ENCODE measurements around the gene MAGOH. TPM values are rescaled to one million over a fixed set of nuclear protein-coding genes. Genes with fewer than 3 reads are reported as not detected.

MAGOH gene
- total and polyA plus RNA-seq, 10 of the 15 experiments (the other 5 are each of a cell fraction or from before 2014, with no cell fraction given) = 62.6 to 261 (median 89.8) TPM

DNA sequence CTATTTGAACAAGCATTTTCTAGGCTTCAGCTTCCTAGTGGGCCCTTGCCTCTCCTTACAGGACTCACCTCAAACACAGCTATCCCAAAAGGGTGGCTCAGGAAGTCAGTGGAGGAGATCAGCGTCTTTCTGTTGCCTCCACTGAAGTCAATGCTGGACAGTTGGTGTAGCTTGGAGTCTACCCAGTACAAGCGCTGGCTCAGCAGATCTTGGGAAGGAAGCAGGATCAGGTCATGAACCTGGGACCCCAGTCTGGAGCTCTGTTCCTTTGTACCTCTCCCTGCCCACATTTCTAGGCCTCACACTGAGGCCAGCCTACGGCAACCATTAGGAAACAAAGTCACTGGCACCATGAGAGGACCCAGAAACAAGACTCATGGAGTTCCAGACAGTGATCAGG, 23.7 kb upstream of the MAGOH start:
- no peak for FAIRE-seq
- ChIA-PET CTCF (interaction anchor here (1.3 to 1.7 kb wide), 3 partner anchors 9 to 30 kb away, joined by 4 read pairs; no protein-coding TSS in a partner anchor), SMC1A (ENCODE audit: uncharacterized antibody, unreplicated experiment) (interaction anchor here (1.2 kb wide), 1 partner anchor 132 kb away, joined by 3 read pairs; no protein-coding TSS in a partner anchor), POLR2A (no interaction called here), RAD21 (ENCODE audit: unreplicated experiment) (no interaction called here)
- H3K36me3 ChIP-seq (ENCODE audit: control insufficient read depth in 2 of 2, insufficient read depth in 2 of 2, low read length in 1 of 2) = peaks cover 30 to 45% of the 10 kb centered on the region in 2 experiments
- H4K20me1 ChIP-seq (ENCODE audit: control insufficient read depth, insufficient read depth) = no peaks in the 10 kb centered on the region
- no peak overlapping the region for H3K9ac ChIP-seq (ENCODE audit: control insufficient read depth, insufficient read depth, low read length)
- TF ChIP-seq FOXM1 (IDR thresholded peaks at IDR 0.05; ENCODE audit: low read depth, low read length) (no peak), GATAD2B (conservative IDR thresholded peaks at IDR 0.05; ENCODE audit: low read depth) (no peak), SPI1 (IDR thresholded peaks at IDR 0.05; ENCODE audit: borderline replicate concordance, insufficient read depth, low read depth, low read length) (no peak), ATF7 (IDR thresholded peaks at IDR 0.05; ENCODE audit: low read depth) (no peak), IKZF1 (conservative IDR thresholded peaks at IDR 0.05) (no peak), SMAD5 (IDR thresholded peaks at IDR 0.05; ENCODE audit: low read depth) (no peak), SMARCA5 (IDR thresholded peaks at IDR 0.05) (no peak), ZNF217 (IDR thresholded peaks at IDR 0.05) (no peak), BHLHE40 (IDR thresholded peaks at IDR 0.05; ENCODE audit: borderline replicate concordance in 1 of 2, low read depth in 2 of 2, low read length in 1 of 2) (no peak), ASH2L (IDR thresholded peaks at IDR 0.05; ENCODE audit: borderline replicate concordance, low read depth) (no peak), MEF2A (IDR thresholded peaks at IDR 0.05; ENCODE audit: insufficient read depth, low read depth, low read length) (no peak), IKZF2 (IDR thresholded peaks at IDR 0.05) (no peak)
- TF ChIP-seq, protein P1, sequence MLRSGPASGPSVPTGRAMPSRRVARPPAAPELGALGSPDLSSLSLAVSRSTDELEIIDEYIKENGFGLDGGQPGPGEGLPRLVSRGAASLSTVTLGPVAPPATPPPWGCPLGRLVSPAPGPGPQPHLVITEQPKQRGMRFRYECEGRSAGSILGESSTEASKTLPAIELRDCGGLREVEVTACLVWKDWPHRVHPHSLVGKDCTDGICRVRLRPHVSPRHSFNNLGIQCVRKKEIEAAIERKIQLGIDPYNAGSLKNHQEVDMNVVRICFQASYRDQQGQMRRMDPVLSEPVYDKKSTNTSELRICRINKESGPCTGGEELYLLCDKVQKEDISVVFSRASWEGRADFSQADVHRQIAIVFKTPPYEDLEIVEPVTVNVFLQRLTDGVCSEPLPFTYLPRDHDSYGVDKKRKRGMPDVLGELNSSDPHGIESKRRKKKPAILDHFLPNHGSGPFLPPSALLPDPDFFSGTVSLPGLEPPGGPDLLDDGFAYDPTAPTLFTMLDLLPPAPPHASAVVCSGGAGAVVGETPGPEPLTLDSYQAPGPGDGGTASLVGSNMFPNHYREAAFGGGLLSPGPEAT (IDR thresholded peaks at IDR 0.05; ENCODE audit: low read depth) = no peak
- TF ChIP-seq, protein P2, sequence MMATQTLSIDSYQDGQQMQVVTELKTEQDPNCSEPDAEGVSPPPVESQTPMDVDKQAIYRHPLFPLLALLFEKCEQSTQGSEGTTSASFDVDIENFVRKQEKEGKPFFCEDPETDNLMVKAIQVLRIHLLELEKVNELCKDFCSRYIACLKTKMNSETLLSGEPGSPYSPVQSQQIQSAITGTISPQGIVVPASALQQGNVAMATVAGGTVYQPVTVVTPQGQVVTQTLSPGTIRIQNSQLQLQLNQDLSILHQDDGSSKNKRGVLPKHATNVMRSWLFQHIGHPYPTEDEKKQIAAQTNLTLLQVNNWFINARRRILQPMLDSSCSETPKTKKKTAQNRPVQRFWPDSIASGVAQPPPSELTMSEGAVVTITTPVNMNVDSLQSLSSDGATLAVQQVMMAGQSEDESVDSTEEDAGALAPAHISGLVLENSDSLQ (IDR thresholded peaks at IDR 0.05) = no peak
- TF ChIP-seq, protein P3, sequence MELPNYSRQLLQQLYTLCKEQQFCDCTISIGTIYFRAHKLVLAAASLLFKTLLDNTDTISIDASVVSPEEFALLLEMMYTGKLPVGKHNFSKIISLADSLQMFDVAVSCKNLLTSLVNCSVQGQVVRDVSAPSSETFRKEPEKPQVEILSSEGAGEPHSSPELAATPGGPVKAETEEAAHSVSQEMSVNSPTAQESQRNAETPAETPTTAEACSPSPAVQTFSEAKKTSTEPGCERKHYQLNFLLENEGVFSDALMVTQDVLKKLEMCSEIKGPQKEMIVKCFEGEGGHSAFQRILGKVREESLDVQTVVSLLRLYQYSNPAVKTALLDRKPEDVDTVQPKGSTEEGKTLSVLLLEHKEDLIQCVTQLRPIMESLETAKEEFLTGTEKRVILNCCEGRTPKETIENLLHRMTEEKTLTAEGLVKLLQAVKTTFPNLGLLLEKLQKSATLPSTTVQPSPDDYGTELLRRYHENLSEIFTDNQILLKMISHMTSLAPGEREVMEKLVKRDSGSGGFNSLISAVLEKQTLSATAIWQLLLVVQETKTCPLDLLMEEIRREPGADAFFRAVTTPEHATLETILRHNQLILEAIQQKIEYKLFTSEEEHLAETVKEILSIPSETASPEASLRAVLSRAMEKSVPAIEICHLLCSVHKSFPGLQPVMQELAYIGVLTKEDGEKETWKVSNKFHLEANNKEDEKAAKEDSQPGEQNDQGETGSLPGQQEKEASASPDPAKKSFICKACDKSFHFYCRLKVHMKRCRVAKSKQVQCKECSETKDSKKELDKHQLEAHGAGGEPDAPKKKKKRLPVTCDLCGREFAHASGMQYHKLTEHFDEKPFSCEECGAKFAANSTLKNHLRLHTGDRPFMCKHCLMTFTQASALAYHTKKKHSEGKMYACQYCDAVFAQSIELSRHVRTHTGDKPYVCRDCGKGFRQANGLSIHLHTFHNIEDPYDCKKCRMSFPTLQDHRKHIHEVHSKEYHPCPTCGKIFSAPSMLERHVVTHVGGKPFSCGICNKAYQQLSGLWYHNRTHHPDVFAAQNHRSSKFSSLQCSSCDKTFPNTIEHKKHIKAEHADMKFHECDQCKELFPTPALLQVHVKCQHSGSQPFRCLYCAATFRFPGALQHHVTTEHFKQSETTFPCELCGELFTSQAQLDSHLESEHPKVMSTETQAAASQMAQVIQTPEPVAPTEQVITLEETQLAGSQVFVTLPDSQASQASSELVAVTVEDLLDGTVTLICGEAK (IDR thresholded peaks at IDR 0.05; ENCODE audit: borderline replicate concordance) = no peak
- peaks cover 10% of the 10 kb centered on the region for H3K4me1 ChIP-seq (ENCODE audit: control insufficient read depth, insufficient read depth, low read length)
- H3K27ac ChIP-seq (ENCODE audit: control insufficient read depth, insufficient read depth) = no peak overlapping the region
- no peak overlapping the region for H3K4me3 ChIP-seq
- 98% methylated on average over 3 of the region's 3 CpGs for WGBS (ENCODE audit: insufficient coverage, insufficient replicate concordance, low lambda C conversion rate, missing lambda C conversion rate)
- H3K79me2 ChIP-seq (ENCODE audit: control insufficient read depth, insufficient read depth, low read length) = no peaks in the 10 kb centered on the region
- no peaks in the 10 kb centered on the region for H3K9me3 ChIP-seq (replicated peaks; ENCODE audit: control insufficient read depth, insufficient read depth, low read length)
- BruUV-seq (replicated peaks) = no TSS peak
- no peaks in the 10 kb centered on the region for H3K27me3 ChIP-seq (replicated peaks in 1 of 2; ENCODE audit: control insufficient read depth in 2 of 2, insufficient read depth in 2 of 2, low read length in 1 of 2)
- no peak overlapping the region for H2AFZ ChIP-seq (ENCODE audit: control insufficient read depth, low read depth, low read length)
- in situ Hi-C loops (cut with MboI) = no loop called here
- no peak for DNase-seq (ENCODE audit: low read depth, low spot score)
- intact Hi-C loops (cut with micrococcal nuclease; ENCODE audit: unreplicated experiment) = no loop called here
- ATAC-seq = no peak
- H3K4me2 ChIP-seq (ENCODE audit: control insufficient read depth, insufficient read depth) = no peak overlapping the region

All from GM12878 (cell line).